ENCODE measurements around the gene JUP. TPM values are rescaled to one million over a fixed set of nuclear protein-coding genes. Genes with fewer than 3 reads are reported as not detected.
A peak's percentile ranks its signal among the peaks of the same experiment; 100 is the strongest.

The JUP gene
- total and polyA plus RNA-seq, 2 of the 13 experiments (the other 11 are each of a cell fraction or from before 2014, with no cell fraction given), result 12.1 to 20.6 TPM

DNA sequence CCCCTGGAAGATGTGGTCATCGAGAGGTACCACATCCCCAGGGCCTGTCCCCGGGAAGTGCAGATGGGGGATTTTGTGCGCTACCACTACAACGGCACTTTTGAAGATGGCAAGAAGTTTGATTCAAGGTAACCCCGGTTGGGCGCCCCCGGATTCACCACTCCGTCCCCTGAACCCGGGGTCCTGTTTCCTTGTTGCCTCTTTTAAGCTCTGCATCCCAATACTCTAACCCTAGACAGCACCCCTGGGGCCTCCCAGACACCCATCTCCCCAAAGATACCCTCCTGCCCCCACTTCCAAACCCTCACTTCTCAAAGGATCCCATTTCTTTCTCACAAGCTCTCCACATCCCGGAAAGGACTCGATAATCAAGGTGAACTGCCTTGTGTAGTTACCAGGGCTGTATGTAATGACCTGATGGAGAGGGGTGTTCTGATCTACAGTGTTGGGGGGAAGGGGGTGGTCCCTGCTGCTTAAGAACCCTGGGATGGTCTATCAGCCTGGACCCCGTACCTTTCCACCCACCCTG, 26.7 kb upstream of the JUP start (continued):
- TF ChIP-seq SOX6 (IDR thresholded peaks at IDR 0.05), result no peak
- 0 out of 2 replicates have a peak, but pooled peaks have one; percentile 7 for TF ChIP-seq SOX6 (CRISPR knock-in tag; IDR thresholded peaks at IDR 0.05)
- 0 out of 2 replicates have a peak, but pooled peaks have one; percentile 39 for TF ChIP-seq DR1 (CRISPR knock-in tag; IDR thresholded peaks at IDR 0.05)
- no peak for TF ChIP-seq DMAP1 (CRISPR knock-in tag; IDR thresholded peaks at IDR 0.05)
- no peak for TF ChIP-seq SOX13 (IDR thresholded peaks at IDR 0.05)
- no peak for TF ChIP-seq SOX13 (CRISPR knock-in tag; conservative IDR thresholded peaks at IDR 0.05 in 1 of 2, IDR thresholded peaks at IDR 0.05 in 1 of 2)
- 0 out of 2 replicates have a peak, but pooled peaks have one; percentile 44 for TF ChIP-seq TMF1 (CRISPR knock-in tag; IDR thresholded peaks at IDR 0.05; ENCODE audit: low read depth)
- no peak for TF ChIP-seq NPAS2 (CRISPR knock-in tag; IDR thresholded peaks at IDR 0.05; ENCODE audit: borderline replicate concordance)
- TF ChIP-seq, protein P1, sequence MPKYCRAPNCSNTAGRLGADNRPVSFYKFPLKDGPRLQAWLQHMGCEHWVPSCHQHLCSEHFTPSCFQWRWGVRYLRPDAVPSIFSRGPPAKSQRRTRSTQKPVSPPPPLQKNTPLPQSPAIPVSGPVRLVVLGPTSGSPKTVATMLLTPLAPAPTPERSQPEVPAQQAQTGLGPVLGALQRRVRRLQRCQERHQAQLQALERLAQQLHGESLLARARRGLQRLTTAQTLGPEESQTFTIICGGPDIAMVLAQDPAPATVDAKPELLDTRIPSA (CRISPR knock-in tag; IDR thresholded peaks at IDR 0.05; ENCODE audit: borderline replicate concordance), result 0 out of 2 replicates have a peak, but pooled peaks have one; percentile 80
- 0 out of 2 replicates have a peak, but pooled peaks have one; percentile 71 for TF ChIP-seq SNAI1 (CRISPR knock-in tag; IDR thresholded peaks at IDR 0.05; ENCODE audit: borderline replicate concordance)
- TF ChIP-seq RFX5 (IDR thresholded peaks at IDR 0.05; ENCODE audit: low read depth, low read length), result no peak
- TF ChIP-seq, protein P2, sequence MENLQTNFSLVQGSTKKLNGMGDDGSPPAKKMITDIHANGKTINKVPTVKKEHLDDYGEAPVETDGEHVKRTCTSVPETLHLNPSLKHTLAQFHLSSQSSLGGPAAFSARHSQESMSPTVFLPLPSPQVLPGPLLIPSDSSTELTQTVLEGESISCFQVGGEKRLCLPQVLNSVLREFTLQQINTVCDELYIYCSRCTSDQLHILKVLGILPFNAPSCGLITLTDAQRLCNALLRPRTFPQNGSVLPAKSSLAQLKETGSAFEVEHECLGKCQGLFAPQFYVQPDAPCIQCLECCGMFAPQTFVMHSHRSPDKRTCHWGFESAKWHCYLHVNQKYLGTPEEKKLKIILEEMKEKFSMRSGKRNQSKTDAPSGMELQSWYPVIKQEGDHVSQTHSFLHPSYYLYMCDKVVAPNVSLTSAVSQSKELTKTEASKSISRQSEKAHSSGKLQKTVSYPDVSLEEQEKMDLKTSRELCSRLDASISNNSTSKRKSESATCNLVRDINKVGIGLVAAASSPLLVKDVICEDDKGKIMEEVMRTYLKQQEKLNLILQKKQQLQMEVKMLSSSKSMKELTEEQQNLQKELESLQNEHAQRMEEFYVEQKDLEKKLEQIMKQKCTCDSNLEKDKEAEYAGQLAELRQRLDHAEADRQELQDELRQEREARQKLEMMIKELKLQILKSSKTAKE (CRISPR knock-in tag; IDR thresholded peaks at IDR 0.05; ENCODE audit: borderline replicate concordance), result no peak
- TF ChIP-seq, protein P3, sequence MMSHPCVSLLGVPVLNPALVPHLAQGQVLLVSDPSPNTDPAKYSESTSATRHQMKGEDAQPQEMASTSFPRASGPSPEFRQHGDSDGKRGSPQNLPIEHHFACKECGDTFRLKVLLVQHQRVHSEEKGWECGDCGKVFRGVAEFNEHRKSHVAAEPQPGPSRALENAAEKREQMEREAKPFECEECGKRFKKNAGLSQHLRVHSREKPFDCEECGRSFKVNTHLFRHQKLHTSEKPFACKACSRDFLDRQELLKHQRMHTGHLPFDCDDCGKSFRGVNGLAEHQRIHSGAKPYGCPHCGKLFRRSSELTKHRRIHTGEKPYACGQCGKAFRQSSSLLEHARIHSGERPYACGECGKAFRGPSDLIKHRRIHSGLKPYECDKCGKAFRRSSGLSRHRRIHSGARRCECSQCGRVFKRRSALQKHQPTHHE (CRISPR knock-in tag; IDR thresholded peaks at IDR 0.05; ENCODE audit: borderline replicate concordance), result peak; percentile 1; the same call in 1 of the 2 replicates
- peak; percentile 3; the same call in 1 of the 2 replicates for TF ChIP-seq ARNT2 (CRISPR knock-in tag; IDR thresholded peaks at IDR 0.05; ENCODE audit: low read depth)
- TF ChIP-seq, protein P4, sequence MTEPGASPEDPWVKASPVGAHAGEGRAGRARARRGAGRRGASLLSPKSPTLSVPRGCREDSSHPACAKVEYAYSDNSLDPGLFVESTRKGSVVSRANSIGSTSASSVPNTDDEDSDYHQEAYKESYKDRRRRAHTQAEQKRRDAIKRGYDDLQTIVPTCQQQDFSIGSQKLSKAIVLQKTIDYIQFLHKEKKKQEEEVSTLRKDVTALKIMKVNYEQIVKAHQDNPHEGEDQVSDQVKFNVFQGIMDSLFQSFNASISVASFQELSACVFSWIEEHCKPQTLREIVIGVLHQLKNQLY (CRISPR knock-in tag; IDR thresholded peaks at IDR 0.05), result peak; percentile 4; the same call in 1 of the 2 replicates
- TF ChIP-seq ZNF17 (CRISPR knock-in tag; IDR thresholded peaks at IDR 0.05), result no peak
- 0 out of 2 replicates have a peak, but pooled peaks have one; percentile 10 for TF ChIP-seq EEA1 (CRISPR knock-in tag; IDR thresholded peaks at IDR 0.05; ENCODE audit: borderline replicate concordance)
- TF ChIP-seq, protein P5, sequence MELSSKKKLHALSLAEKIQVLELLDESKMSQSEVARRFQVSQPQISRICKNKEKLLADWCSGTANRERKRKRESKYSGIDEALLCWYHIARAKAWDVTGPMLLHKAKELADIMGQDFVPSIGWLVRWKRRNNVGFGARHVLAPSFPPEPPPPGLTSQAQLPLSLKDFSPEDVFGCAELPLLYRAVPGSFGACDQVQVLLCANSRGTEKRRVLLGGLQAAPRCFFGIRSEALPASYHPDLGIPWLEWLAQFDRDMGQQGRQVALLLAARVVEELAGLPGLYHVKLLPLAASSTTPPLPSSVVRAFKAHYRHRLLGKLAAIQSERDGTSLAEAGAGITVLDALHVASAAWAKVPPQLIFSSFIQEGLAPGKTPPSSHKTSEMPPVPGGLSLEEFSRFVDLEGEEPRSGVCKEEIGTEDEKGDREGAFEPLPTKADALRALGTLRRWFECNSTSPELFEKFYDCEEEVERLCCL (CRISPR knock-in tag; IDR thresholded peaks at IDR 0.05; ENCODE audit: borderline replicate concordance), result 0 out of 2 replicates have a peak, but pooled peaks have one; percentile 14
- no peak for TF ChIP-seq CC2D1A (CRISPR knock-in tag; IDR thresholded peaks at IDR 0.05)
